Adrenal gland (tissue), 5 donors: ENCODE results near the gene WBP4.

Experiments
- POLR2A ChIP-seq, 2 donors: fragments of 450-650 bp; IDR thresholded peaks; one replicate each; pipeline ENCODE4 v1.6.1; 2017; ENCODE audit warnings: antibody characterized with exemption in 2 of 2, mild to moderate bottlenecking in 2 of 2, moderate library complexity in 1 of 2
- TF ChIP-seq, protein P1 (sequence below), 6 experiments: fragments of 450-650 bp in 4 of 6; fragments of 200-600 bp in 2 of 6; sonication (generic) in 1 of 6; IDR thresholded peaks; 1 replicate in 5 of 6; 2 replicates in 1 of 6; pipeline versions ENCODE4 v1.5.1 to v1.8.0; 2016 to 2021; ENCODE audit warnings: antibody characterized with exemption in 6 of 6, mild to moderate bottlenecking in 2 of 6, moderate library complexity in 1 of 6
- donor health status: DM: no; HTN: no; CAD: no.

GRCh38 chr13:41127701-41128100 lies 66.4 kb downstream of the WBP4 start:
- TF ChIP-seq, protein P1, sequence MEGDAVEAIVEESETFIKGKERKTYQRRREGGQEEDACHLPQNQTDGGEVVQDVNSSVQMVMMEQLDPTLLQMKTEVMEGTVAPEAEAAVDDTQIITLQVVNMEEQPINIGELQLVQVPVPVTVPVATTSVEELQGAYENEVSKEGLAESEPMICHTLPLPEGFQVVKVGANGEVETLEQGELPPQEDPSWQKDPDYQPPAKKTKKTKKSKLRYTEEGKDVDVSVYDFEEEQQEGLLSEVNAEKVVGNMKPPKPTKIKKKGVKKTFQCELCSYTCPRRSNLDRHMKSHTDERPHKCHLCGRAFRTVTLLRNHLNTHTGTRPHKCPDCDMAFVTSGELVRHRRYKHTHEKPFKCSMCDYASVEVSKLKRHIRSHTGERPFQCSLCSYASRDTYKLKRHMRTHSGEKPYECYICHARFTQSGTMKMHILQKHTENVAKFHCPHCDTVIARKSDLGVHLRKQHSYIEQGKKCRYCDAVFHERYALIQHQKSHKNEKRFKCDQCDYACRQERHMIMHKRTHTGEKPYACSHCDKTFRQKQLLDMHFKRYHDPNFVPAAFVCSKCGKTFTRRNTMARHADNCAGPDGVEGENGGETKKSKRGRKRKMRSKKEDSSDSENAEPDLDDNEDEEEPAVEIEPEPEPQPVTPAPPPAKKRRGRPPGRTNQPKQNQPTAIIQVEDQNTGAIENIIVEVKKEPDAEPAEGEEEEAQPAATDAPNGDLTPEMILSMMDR (IDR thresholded peaks at IDR 0.05): no peak
- no peak for TF ChIP-seq POLR2A (IDR thresholded peaks at IDR 0.05)
